Duodenal mucosa (tissue), 2 donors: ENCODE data around the gene LMO2.

Experiments
- H3K27ac ChIP-seq: one replicate; pipeline ENCODE4 v1.7.0; 2013; ENCODE audit warnings: low read depth, low read length
- H3K27me3 ChIP-seq, 2 donors: one replicate each; pipeline ENCODE4 v1.7.0; 2013; ENCODE audit warnings: low read length in 2 of 2, control low read depth in 1 of 2; ENCODE audit not compliant: insufficient read depth in 2 of 2, control insufficient read depth in 1 of 2
- H3K36me3 ChIP-seq, 2 donors: one replicate each; pipeline ENCODE4 v1.7.0; 2013; ENCODE audit warnings: low read length in 2 of 2, control low read depth in 1 of 2; ENCODE audit not compliant: insufficient read depth in 2 of 2, control insufficient read depth in 1 of 2
- H3K4me1 ChIP-seq, 2 donors: one replicate each; pipeline ENCODE4 v1.7.0; 2013; ENCODE audit warnings: low read length in 2 of 2, control low read depth in 1 of 2; ENCODE audit not compliant: insufficient read depth in 2 of 2, control insufficient read depth in 1 of 2
- H3K4me3 ChIP-seq, 2 donors: one replicate each; pipeline ENCODE4 v1.7.0; 2013; ENCODE audit warnings: low read length in 2 of 2, low read depth in 1 of 2
- H3K9ac ChIP-seq, 2 donors: one replicate each; pipeline ENCODE4 v1.7.0; 2013; ENCODE audit warnings: low read length in 2 of 2, low read depth in 1 of 2
- H3K9me3 ChIP-seq, 2 donors: one replicate each; pipeline ENCODE4 v1.7.0; 2013; ENCODE audit warnings: low read length in 2 of 2, control low read depth in 1 of 2; ENCODE audit not compliant: control insufficient read depth in 1 of 2

The LMO2 gene

GRCh38 chr11:33863418-33864172 is 28.3 kb downstream of the LMO2 start:
- no peak overlapping the region for H3K9ac ChIP-seq
- H3K4me3 ChIP-seq = no peak overlapping the region

GRCh38 chr11:33861941-33862589 is 29.8 kb downstream of the LMO2 start:
- H3K4me3 ChIP-seq = no peak overlapping the region
- no peaks in the 10 kb centered on the region for H3K4me1 ChIP-seq
- H3K36me3 ChIP-seq = no peaks in the 10 kb centered on the region
- H3K27me3 ChIP-seq = peaks cover 6 to 21% of the 10 kb centered on the region in 2 donors
- no peak overlapping the region for H3K9ac ChIP-seq
- no peak overlapping the region for H3K27ac ChIP-seq
- H3K9me3 ChIP-seq = no peaks in the 10 kb centered on the region

More at GRCh38 chr11:33863418-33864172, 28.3 kb downstream of the LMO2 start:
- peaks cover 0 to 2% of the 10 kb centered on the region in 2 donors for H3K4me1 ChIP-seq
- H3K9me3 ChIP-seq = no peaks in the 10 kb centered on the region
- no peaks in the 10 kb centered on the region for H3K36me3 ChIP-seq
- no peak overlapping the region for H3K27ac ChIP-seq
- peaks cover 15 to 35% of the 10 kb centered on the region in 2 donors for H3K27me3 ChIP-seq

- Histone ChIP-seq H3K27ac (no peak overlapping the region), H3K9me3 (no peaks in the 10 kb centered on the region), H3K9ac (no peak overlapping the region), H3K4me1 (no peaks in the 10 kb centered on the region), H3K27me3 (peaks cover 7 to 16% of the 10 kb centered on the region in 2 donors), H3K36me3 (no peaks in the 10 kb centered on the region), H3K4me3 (no peak overlapping the region)
Observed at GRCh38 chr11:33861386-33861785, 30.5 kb downstream of the LMO2 start.

- Histone ChIP-seq H3K9ac (no peak overlapping the region), H3K36me3 (no peaks in the 10 kb centered on the region), H3K27me3 (peaks cover 9 to 12% of the 10 kb centered on the region in 2 donors), H3K27ac (no peak overlapping the region), H3K9me3 (no peaks in the 10 kb centered on the region), H3K4me3 (no peak overlapping the region), H3K4me1 (no peaks in the 10 kb centered on the region)
Observed at GRCh38 chr11:33860926-33861325, 30.9 kb downstream of the LMO2 start.

GRCh38 chr11:33859306-33859705 is 32.6 kb downstream of the LMO2 start:
- H3K9me3 ChIP-seq = no peaks in the 10 kb centered on the region
- no peak overlapping the region for H3K4me3 ChIP-seq
- H3K36me3 ChIP-seq = no peaks in the 10 kb centered on the region
- peaks cover 5% of the 10 kb centered on the region in 2 donors for H3K27me3 ChIP-seq
- H3K9ac ChIP-seq = no peak overlapping the region
- no peak overlapping the region for H3K27ac ChIP-seq
- H3K4me1 ChIP-seq = no peaks in the 10 kb centered on the region

- Histone ChIP-seq H3K4me1 (no peaks in the 10 kb centered on the region), H3K9ac (no peak overlapping the region), H3K27me3 (peaks cover 5% of the 10 kb centered on the region in 2 donors), H3K9me3 (no peaks in the 10 kb centered on the region), H3K4me3 (no peak overlapping the region), H3K36me3 (no peaks in the 10 kb centered on the region), H3K27ac (no peak overlapping the region)
Observed at GRCh38 chr11:33857933-33858371, 33.9 kb downstream of the LMO2 start.

GRCh38 chr11:33855500-33855899 is 36.4 kb downstream of the LMO2 start:
- H3K27me3 ChIP-seq = peaks cover 0 to 3% of the 10 kb centered on the region in 2 donors
- no peaks in the 10 kb centered on the region for H3K36me3 ChIP-seq
- no peak overlapping the region for H3K4me3 ChIP-seq
- no peak overlapping the region for H3K27ac ChIP-seq
- H3K9me3 ChIP-seq = no peaks in the 10 kb centered on the region
- H3K9ac ChIP-seq = no peak overlapping the region
- H3K4me1 ChIP-seq = no peaks in the 10 kb centered on the region

GRCh38 chr11:33848717-33849390 is 43.0 kb downstream of the LMO2 start:
- Histone ChIP-seq H3K9me3 (no peaks in the 10 kb centered on the region), H3K27ac (no peak overlapping the region), H3K4me1 (no peaks in the 10 kb centered on the region), H3K9ac (no peak overlapping the region), H3K36me3 (no peaks in the 10 kb centered on the region), H3K27me3 (peaks cover 0 to 4% of the 10 kb centered on the region in 2 donors), H3K4me3 (no peak overlapping the region)

GRCh38 chr11:33847251-33847650 is 44.6 kb downstream of the LMO2 start:
- Histone ChIP-seq H3K4me1 (no peaks in the 10 kb centered on the region), H3K9ac (no peak overlapping the region), H3K4me3 (no peak overlapping the region), H3K27ac (no peak overlapping the region), H3K27me3 (peaks cover 0 to 11% of the 10 kb centered on the region in 2 donors), H3K9me3 (no peaks in the 10 kb centered on the region), H3K36me3 (no peaks in the 10 kb centered on the region)

- Histone ChIP-seq H3K4me3 (no peak overlapping the region), H3K4me1 (no peaks in the 10 kb centered on the region), H3K27me3 (peaks cover 0 to 16% of the 10 kb centered on the region in 2 donors), H3K36me3 (no peaks in the 10 kb centered on the region), H3K27ac (no peak overlapping the region), H3K9ac (no peak overlapping the region), H3K9me3 (no peaks in the 10 kb centered on the region)
Observed at GRCh38 chr11:33844236-33844635, 47.6 kb downstream of the LMO2 start.
